Umbilical cord (tissue), 2 donors: Measurements from ENCODE around the gene APOLD1. TPM values are rescaled to one million over a fixed set of nuclear protein-coding genes. Genes with fewer than 3 reads are reported as not detected.
"Not testable (repeated sequence)": the region's sequence is repeated elsewhere in the genome, so short reads cannot be mapped to it uniquely, and the experiment has no call there.

Source experiments
- DNase-seq: peaks from one replicate; pipeline ENCODE4 v3.0.0-alpha.2; 2015; ENCODE audit warnings: low spot score
- total RNA-seq: library from RNA; depleted of rRNA; stranded (reverse); fragments of >200 nt; gene quantifications from one replicate; pipeline ENCODE4 v1.2.3, GENCODE V29; 2014; ENCODE audit warnings: low replicate concordance; ENCODE audit not compliant: insufficient read depth

APOLD1 gene
- total RNA-seq, 1 donor from 2014 or later, result 14.0 TPM

- no peak for DNase-seq
These were observed 869 bp downstream of the APOLD1 start for GRCh38 chr12:12786351-12786705.

- peak; percentile 85 for DNase-seq
These were observed 1.5 kb downstream of the APOLD1 start for GRCh38 chr12:12786706-12787601.

- DNase-seq, result no peak
These were observed 2.7 kb downstream of the APOLD1 start for GRCh38 chr12:12788131-12788530.

- peak; percentile 83 for DNase-seq
These were observed 3.4 kb downstream of the APOLD1 start for GRCh38 chr12:12788675-12789368.

DNA sequence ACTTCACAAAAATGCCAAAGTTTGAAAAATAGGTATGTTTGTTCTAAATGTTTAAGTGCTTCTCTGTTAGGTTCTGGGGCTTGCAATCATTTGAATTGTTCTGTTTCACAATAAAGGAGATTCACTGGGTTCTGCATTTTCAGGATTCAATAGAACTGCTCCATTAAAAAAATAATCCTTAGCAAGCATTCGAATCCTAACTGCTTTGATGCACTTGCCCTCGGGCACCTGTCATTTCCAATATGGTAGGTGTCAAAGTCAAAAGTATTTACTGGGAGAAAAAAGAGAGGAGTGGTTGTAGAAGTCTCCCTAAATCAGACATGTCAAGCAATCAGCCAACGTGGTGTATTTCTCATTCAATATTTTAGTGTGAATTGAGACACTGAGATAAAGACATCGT, 5.5 kb downstream of the APOLD1 start:
- no peak for DNase-seq

DNA sequence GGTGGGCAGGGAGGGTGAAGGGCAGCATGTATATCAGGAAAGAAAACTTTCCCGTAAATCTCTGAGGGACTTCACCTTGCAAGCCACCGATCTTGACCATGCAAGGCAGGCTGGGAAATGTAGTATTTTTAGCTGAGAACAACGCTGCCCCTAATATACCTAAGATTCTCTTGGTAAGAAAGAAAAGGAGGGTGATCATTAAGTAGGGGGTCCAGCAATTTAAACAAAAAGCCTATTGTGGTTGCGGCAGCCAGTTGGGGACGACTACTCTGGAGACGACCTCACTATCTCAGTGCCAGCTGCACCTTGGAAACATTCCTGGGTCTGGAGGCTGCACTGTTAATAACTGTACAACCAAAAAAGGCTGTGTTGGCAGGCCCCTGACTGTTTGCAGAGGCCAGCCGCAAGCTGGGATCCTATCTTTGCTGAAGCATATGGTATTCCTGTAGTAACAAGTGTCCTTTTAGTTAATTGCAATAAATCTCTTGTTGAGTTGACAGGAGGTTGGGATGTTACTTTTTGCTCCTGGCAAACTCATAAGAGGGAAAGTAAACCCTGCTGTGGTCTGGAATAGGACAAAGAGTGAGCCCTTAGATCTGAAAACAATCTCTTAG, 6.4 kb downstream of the APOLD1 start:
- peak; percentile 53 for DNase-seq

DNA sequence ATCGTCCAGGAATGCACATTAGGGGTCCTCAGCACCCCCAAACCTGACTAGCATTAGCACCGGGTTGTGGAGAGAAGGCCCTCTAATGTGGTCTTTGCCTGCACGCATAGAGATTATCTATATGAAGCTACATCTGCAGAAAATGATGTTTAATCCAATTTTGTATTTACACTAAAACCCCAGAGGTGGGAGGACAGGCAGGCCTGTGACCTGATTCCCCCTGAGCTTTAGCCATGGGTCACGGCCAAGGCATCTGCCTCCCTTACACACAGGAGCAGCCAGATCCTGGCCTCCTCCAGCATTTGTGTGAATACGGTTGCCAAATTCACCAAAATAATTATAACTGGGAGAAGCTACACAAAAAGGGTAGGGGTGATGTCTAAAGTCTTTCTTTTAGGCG, 7.0 kb downstream of the APOLD1 start:
- DNase-seq, result no peak

DNA sequence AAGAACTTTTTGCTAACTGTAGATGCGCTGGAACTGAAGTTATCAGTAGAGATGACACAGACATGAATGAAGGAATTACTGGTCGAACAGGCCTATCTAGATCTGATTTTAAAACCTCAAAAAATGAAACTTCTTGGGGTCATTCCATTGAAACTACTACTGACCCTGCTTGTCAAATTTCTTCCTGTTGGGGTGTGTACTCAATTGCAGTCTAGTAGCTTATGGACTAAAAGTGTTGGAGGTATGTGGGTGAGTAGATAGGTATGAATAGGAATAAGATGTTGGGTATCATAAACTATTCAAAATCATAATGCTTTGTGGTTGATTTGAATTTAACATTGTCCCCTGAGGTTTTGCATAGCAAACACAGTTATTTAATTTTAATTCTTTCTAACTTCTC, 9.2 kb downstream of the APOLD1 start:
- peak; percentile 24 for DNase-seq

GRCh38 chr12:12796171-12796570, 10.7 kb downstream of the APOLD1 start:
- peak; percentile 47 for DNase-seq

DNA sequence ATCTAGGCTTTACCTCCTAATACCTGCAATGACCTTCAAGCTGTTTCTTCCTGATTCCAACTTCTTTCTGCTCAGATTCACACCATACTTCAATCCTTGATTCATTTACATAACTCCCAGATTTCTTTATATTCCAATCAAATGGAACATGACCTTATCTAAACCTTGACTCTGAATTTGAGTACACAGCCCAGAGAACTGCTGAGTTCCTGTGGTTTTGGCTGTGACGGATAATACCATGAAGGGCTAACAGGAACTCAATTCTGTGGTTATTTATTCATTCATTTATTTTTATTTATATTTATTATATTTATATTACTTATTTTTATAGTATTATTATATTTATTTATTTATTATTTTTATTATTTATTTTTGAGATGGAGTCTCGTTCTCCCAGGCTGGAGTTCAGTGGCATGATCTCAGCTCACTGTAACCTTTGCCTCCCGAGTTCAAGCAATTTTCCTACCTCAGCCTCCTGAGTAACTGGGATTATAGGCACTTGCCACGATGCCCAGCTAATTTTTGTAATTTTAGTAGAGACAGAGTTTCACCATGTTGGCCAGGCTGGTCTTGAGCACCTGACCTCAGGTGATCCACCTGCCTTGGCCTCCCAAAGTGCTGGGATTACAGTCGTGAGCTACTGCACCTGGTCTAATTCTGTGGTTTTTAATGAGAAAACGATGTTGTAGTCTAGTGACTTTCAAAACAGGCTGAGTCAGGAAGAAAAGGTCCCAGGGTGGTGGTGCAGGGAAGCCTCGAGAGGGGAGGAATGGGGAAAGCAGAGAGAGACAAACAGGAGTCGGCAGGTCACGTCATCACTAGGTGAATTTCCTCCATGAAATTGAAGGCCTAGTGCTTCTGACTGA, 11.7 kb downstream of the APOLD1 start:
- no peak for DNase-seq

DNA sequence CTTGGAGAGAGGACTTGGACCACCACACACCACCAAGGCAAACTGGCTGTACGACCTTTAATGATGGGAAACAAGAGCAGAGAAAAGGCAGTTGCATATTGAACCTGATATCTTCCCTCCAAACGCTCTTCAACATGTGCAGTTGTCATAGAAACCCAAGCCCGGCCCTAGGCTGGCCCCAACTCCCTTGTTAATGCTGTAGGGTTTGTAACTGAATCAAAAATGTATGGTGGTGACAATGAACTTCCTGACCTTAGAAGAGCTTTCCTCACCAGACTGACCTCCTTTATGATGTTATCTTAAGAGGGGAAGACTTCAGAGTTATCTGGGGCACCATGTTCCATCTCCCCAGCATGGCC, 12.3 kb downstream of the APOLD1 start:
- DNase-seq, result no peak

DNA sequence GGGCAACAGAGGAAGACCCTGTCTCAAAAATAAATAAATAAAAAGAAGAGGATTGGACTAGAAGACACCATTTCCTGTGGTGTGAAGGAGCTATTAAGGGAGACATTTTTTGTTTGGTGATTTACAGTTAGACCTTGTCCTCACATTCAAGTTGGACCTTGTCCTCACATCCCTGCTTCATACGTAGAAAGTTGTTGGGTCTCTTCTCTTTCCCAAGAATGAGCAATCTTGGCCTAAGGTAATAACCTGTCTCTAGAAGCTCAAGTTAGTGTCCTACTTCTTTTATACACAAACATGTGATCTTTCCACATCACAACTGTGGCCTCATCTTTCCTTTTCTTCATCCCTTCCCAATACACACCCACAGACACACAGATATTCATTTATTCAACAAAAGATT, 13.0 kb downstream of the APOLD1 start:
- no peak for DNase-seq

- no peak for DNase-seq
These were observed 13.9 kb downstream of the APOLD1 start for GRCh38 chr12:12799163-12799920.

GRCh38 chr12:12800406-12801180, 15.1 kb downstream of the APOLD1 start:
- no peak for DNase-seq

- not testable (repeated sequence) for DNase-seq
These were observed 16.2 kb downstream of the APOLD1 start for GRCh38 chr12:12801656-12802055.

DNA sequence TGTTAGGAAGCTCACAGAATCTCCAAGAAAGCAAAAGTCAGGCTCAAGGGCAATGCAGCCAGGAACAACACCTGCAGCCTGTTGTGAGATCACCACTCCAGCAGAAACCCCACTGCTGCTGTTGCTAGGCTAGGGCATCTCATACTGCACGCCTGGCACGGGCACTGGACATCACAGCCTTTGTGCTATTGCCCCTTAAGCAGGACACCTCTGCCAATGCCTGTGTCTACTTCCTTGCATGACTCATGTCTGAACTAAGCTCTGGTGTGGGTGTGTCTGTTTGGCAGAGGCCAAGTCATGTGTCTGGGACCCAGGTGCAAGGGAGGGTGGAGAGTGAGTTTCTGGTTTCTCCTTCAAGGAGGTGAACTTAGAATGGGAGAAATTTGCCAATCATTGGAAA, 17.7 kb downstream of the APOLD1 start:
- DNase-seq, result peak; percentile 72

GRCh38 chr12:12804011-12804410, 18.6 kb downstream of the APOLD1 start:
- no peak for DNase-seq

GRCh38 chr12:12804432-12804886, 19.0 kb downstream of the APOLD1 start:
- no peak for DNase-seq

DNA sequence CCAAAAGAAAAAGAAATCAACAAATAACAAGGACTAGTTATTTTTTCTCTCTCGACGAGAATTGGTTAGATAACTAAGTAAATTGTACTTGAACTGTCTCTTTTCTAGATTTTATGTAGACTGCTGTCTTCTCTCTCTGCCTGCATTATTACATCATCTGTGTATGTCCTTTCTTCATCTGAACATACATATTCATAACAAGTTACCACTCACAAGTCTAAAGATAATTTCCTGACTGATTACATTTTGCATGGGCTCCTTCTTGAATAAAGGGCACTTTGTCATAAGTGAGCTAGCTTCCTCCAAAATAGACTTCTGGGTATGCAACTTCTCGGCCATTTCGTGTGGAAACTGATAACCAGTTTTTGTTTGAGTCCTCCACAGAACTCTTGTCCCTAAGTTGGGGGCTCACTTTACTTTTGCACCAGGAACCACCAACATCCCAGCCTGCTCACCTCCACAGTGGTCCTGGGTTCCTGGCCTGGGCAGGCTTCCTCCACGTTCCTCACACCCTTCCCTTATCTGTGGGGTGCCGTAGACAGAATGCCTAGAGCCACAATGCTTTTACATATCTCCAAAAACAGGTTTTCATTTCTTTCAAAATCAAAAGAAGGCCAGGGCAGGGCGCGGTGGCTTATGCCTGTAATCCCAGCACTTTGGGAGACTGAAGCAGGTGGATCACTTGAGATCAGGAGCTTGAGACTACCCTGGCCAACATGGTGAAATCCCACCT, 21.5 kb downstream of the APOLD1 start:
- no peak for DNase-seq
